ENCODE measurements around the gene PCBP1.
"Not testable (repeated sequence)": the region's sequence is repeated elsewhere in the genome, so short reads cannot be mapped to it uniquely, and the experiment has no call there.

Gene PCBP1

GRCh38 chr2:70080610-70081200, 6.6 kb upstream of the PCBP1 start:
- in situ Hi-C loops (cut with MboI; ENCODE audit: low sequenced_read_pairs), result no loop called here

GRCh38 chr2:70081221-70081620, 6.1 kb upstream of the PCBP1 start:
- in situ Hi-C loops (cut with MboI; ENCODE audit: low sequenced_read_pairs), result no loop called here

GRCh38 chr2:70083344-70084156, 3.7 kb upstream of the PCBP1 start:
- in situ Hi-C loops (cut with MboI; ENCODE audit: low sequenced_read_pairs), result no loop called here

- in situ Hi-C loops (cut with MboI; ENCODE audit: low sequenced_read_pairs), result no loop called here
Observed at GRCh38 chr2:70084973-70085710, 2.1 kb upstream of the PCBP1 start.

GRCh38 chr2:70085711-70086277, 1.5 kb upstream of the PCBP1 start:
- in situ Hi-C loops (cut with MboI; ENCODE audit: low sequenced_read_pairs), result no loop called here

- in situ Hi-C loops (cut with MboI; ENCODE audit: low sequenced_read_pairs), result no loop called here
Observed at GRCh38 chr2:70086278-70086837, 919 bp upstream of the PCBP1 start.

GRCh38 chr2:70087702-70088597, 673 bp downstream of the PCBP1 start:
- in situ Hi-C loops (cut with MboI; ENCODE audit: low sequenced_read_pairs), result no loop called here

- in situ Hi-C loops (cut with MboI; ENCODE audit: low sequenced_read_pairs), result no loop called here
Observed at GRCh38 chr2:70088598-70089219, 1.4 kb downstream of the PCBP1 start.

- in situ Hi-C loops (cut with MboI; ENCODE audit: low sequenced_read_pairs), result no loop called here
Observed at GRCh38 chr2:70089220-70089982, 2.1 kb downstream of the PCBP1 start.

- in situ Hi-C loops (cut with MboI; ENCODE audit: low sequenced_read_pairs), result no loop called here
Observed at GRCh38 chr2:70089983-70090525, 2.8 kb downstream of the PCBP1 start.

GRCh38 chr2:70090706-70091334, 3.5 kb downstream of the PCBP1 start:
- in situ Hi-C loops (cut with MboI; ENCODE audit: low sequenced_read_pairs), result no loop called here

GRCh38 chr2:70091364-70091763, 4.1 kb downstream of the PCBP1 start:
- in situ Hi-C loops (cut with MboI; ENCODE audit: low sequenced_read_pairs), result no loop called here

- in situ Hi-C loops (cut with MboI; ENCODE audit: low sequenced_read_pairs), result no loop called here
Observed at GRCh38 chr2:70091816-70092215, 4.5 kb downstream of the PCBP1 start.

- in situ Hi-C loops (cut with MboI; ENCODE audit: low sequenced_read_pairs), result not testable (repeated sequence)
Observed at GRCh38 chr2:70092576-70093243, 5.4 kb downstream of the PCBP1 start.

GRCh38 chr2:70094171-70094977, 7.1 kb downstream of the PCBP1 start:
- in situ Hi-C loops (cut with MboI; ENCODE audit: low sequenced_read_pairs), result no loop called here

GRCh38 chr2:70094978-70095719, 7.9 kb downstream of the PCBP1 start:
- in situ Hi-C loops (cut with MboI; ENCODE audit: low sequenced_read_pairs), result no loop called here
